Measurements from ENCODE around the gene INSYN1.
"Not testable (repeated sequence)": the region's sequence is repeated elsewhere in the genome, so short reads cannot be mapped to it uniquely, and the experiment has no call there.

INSYN1 gene

GRCh38 chr15:73748730-73749129 lies 4.4 kb downstream of the INSYN1 start:
- DNase-seq, result no peak

- DNase-seq, result no peak
These were observed 5.1 kb downstream of the INSYN1 start for GRCh38 chr15:73747847-73748590.

- no peak for DNase-seq
These were observed 6.3 kb downstream of the INSYN1 start for GRCh38 chr15:73746883-73747282.

- no peak for DNase-seq
These were observed 6.9 kb downstream of the INSYN1 start for GRCh38 chr15:73746261-73746660.

- no peak for DNase-seq
These were observed 8.1 kb downstream of the INSYN1 start for GRCh38 chr15:73745073-73745472.

- no peak for DNase-seq
These were observed 8.9 kb downstream of the INSYN1 start for GRCh38 chr15:73744293-73744692.

- DNase-seq, result no peak
These were observed 11.8 kb downstream of the INSYN1 start for GRCh38 chr15:73741321-73741836.

- no peak for DNase-seq
These were observed 12.8 kb downstream of the INSYN1 start for GRCh38 chr15:73740152-73741048.

DNA sequence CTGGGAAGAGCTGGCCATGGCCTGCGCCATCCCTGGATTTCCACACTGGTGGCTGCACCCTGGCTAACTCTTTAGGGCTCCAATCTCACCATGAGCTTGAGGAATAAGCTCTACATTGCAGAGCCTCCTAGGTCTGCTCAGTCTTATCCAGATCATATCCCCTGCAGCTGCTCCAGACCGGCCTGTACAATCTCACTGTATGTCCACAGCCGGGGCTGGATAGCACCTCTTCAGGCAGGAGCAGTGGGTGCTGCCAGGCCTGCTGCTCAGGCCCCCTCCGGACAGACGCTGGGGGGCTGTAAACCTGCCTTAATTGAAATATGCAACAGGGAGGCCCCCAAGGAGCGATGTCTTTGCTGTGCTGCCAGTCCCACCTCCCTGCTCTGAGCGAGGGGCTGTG lies 15.6 kb downstream of the INSYN1 start:
- DNase-seq, result no peak

DNA sequence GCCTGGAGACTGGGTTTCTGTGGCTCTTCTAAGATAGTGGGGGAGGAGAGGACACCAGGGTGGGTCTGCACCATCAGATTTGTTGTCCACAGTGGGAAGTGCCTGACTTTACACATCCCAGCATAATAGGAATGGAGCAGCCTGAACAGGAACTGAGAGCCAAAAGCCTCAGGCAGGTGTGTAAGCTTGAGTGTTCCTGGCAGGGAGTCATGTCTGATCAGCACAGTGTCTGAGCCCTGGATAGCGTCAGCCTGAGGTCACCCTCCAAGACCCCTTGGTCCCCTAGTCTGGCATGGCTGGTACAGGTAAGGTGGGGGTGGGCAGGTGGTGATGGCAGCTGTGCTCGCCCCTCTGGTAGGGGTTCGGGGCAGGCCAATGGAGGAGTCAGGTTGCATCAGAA lies 20.2 kb downstream of the INSYN1 start:
- DNase-seq, result peak; percentile 16

- not testable (repeated sequence) for DNase-seq
These were observed 21.1 kb downstream of the INSYN1 start for GRCh38 chr15:73732051-73732450.

- no peak for DNase-seq
These were observed 25.7 kb downstream of the INSYN1 start for GRCh38 chr15:73727330-73727976.

GRCh38 chr15:73724212-73724611 lies 28.9 kb downstream of the INSYN1 start:
- no peak for DNase-seq

DNA sequence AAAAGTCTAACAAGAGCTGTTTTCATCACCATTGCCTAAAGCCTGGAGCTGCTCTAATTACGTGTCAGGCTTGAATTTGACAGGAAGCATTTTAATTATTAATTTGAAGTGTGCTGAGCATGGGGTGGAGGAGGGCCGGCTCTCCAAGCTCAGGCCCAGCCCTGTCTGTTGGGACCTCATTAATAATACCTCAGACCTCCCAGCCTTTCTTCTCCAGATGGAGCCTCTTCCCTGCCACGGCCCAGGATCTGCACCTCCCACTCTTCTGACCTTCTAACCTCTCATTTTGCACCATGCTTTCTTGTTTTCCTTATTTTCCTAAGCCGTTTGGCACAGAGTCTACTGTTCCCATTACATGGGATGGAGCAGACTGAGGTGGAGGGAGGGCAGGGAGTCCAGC lies 30.0 kb downstream of the INSYN1 start:
- no peak for DNase-seq

- DNase-seq, result no peak
These were observed 30.7 kb downstream of the INSYN1 start for GRCh38 chr15:73722425-73722824.

DNA sequence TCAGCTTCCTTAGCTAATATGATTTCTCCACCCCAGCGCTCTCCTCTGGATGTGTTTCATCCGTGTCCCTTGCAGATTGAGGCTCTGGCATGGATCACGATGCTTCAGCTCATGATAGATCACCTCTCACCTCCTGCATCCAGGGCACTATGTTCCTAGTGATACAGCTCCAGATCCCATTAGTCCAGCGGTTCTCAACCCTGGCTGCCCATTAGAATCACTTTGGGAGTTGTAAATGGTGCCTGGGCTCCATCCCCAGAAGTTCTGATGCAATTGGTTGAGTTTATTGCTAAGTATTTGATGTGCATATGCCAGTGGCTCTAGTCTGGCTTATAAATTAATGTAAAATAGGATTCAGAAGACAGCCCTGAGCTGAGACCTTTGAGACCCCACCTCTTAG lies 34.5 kb downstream of the INSYN1 start:
- no peak for DNase-seq

GRCh38 chr15:73717802-73718201 lies 35.3 kb downstream of the INSYN1 start:
- no peak for DNase-seq

DNA sequence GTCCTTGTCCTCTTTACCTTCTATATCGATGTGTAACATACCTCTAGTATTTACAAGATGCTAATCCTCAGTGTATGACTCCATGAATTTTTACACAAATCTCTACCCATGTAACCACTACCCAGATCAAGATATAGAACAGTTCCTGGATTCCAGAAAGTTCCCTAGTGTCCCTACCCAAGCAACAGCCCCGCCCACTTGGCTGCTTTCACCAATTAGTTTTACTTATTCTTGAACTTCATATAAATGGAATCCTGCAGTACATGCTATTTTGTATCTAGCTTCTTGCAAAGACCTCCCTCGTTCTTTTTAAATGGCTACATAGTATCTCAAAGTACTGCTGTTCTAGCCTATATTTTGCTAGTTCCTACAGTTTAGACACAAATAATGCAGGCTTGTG lies 35.9 kb downstream of the INSYN1 start:
- no peak for DNase-seq

- DNase-seq, result peak; percentile 63
These were observed 36.7 kb downstream of the INSYN1 start for GRCh38 chr15:73716417-73716816.

DNA sequence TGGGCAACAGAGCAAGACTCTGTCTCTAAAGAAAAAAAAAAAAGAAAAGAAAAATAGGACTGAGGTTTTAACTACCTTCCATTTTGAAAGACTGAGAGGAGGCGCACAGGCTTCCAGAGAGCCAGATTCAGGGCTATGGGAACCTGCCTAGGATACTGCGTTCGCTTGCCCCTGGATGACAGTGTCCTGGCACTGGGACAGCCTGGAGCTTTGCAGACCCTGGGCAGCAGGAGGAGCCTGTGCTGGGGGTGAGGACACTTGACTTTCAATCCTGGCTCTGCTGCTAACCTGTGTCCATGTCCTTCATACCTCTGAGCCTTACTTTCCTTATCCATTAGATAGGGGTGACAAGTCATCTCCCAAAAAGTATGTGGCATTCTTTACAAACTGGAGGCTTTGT lies 37.7 kb downstream of the INSYN1 start:
- DNase-seq, result no peak

DNA sequence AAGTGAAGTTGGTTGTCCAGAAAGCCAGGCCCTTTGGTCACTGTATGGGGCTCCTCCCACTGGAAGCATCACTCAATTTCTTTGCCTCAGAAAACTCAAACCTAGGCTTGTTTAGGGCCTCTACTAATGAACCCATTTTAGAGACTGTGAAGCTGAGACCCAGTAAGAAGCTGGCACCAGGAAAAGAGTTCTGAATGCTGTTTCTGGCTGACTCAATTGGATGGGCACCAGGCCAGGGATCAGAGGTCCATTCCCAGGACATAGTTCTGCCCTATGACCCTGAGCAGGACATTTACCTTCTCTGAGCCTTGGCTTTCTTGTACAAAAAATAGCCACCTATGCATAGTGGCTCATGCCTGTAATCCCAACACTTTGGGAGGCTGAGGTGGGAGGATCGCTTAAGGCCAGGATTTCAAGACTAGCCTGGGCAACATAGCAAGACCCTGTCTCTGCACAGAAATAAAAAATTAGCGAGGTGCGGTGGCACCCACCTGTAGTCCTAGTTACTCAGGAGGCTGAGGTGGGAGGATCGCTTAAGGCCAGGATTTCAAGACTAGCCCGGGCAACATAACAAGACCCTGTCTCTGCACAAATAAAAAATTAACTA lies 38.4 kb downstream of the INSYN1 start:
- DNase-seq, result no peak

- DNase-seq, result no peak
These were observed 41.0 kb downstream of the INSYN1 start for GRCh38 chr15:73712107-73712506.

- DNase-seq, result no peak
These were observed 41.6 kb downstream of the INSYN1 start for GRCh38 chr15:73711526-73711925.

All from NCI-H345 (cell line).